CD4-positive, alpha-beta memory T cell (primary cell): ENCODE measurements around the gene HGS. TPM values are rescaled to one million over a fixed set of nuclear protein-coding genes. Genes with fewer than 3 reads are reported as not detected.

Experiments used
- CTCF ChIA-PET: fragments of 350-600 bp; sonication (Branson Sonifier 250); formaldehyde crosslinking; loops from one replicate; lab custom pipeline; 2021; ENCODE audit warnings: inconsistent platforms; ENCODE audit not compliant: partially characterized antibody; lab: Charles Lee
- POLR2A ChIA-PET: fragments of 350-600 bp; sonication (Branson Sonifier 250); formaldehyde crosslinking; loops from one replicate; lab custom pipeline; 2021; ENCODE audit not compliant: partially characterized antibody; lab: Charles Lee
- DNase-seq, 5 donors: peaks; one replicate each; pipeline versions ENCODE4 v3.0.0 to v3.0.0-alpha.2; 2020 to 2022; ENCODE audit warnings: mixed read lengths in 1 of 5
- H3K27ac ChIP-seq: one replicate; pipeline ENCODE4 v1.7.0; 2013; ENCODE audit warnings: low read depth, low read length
- H3K27me3 ChIP-seq: 2 replicates; pipeline ENCODE4 v1.7.0; 2013; ENCODE audit warnings: mild to moderate bottlenecking, low read length, moderate library complexity; ENCODE audit not compliant: insufficient read depth
- H3K36me3 ChIP-seq: 2 replicates; pipeline ENCODE4 v1.7.0; 2013; ENCODE audit warnings: mild to moderate bottlenecking, low read length, moderate library complexity; ENCODE audit not compliant: insufficient read depth
- H3K4me1 ChIP-seq: 2 replicates; pipeline ENCODE4 v1.7.0; 2013; ENCODE audit warnings: mild to moderate bottlenecking, low read length, moderate library complexity; ENCODE audit not compliant: insufficient read depth
- H3K4me3 ChIP-seq, 2 donors: one replicate each; pipeline ENCODE4 v1.7.0; 2013; ENCODE audit warnings: low read length in 2 of 2, mild to moderate bottlenecking in 1 of 2
- H3K9me3 ChIP-seq, 2 donors: one replicate each; pipeline ENCODE4 v1.7.0; 2013; ENCODE audit warnings: low read length in 2 of 2, control low read depth in 1 of 2; ENCODE audit not compliant: control insufficient read depth in 1 of 2
- H3K27ac Mint-ChIP-seq, 7 donors: one replicate each; pipeline ENCODE4 v1.8.0; 2020 to 2021; ENCODE audit warnings: mixed read lengths in 7 of 7, mild to moderate bottlenecking in 6 of 7, inconsistent platforms in 3 of 7, moderate library complexity in 3 of 7
- H3K27me3 Mint-ChIP-seq, 2 donors: one replicate each; pipeline ENCODE4 v1.8.0; 2020 to 2021; ENCODE audit warnings: mixed read lengths in 2 of 2
- H3K36me3 Mint-ChIP-seq, 2 donors: one replicate each; pipeline ENCODE4 v1.8.0; 2020 to 2021; ENCODE audit warnings: mixed read lengths in 2 of 2, inconsistent platforms in 1 of 2, mild to moderate bottlenecking in 1 of 2
- H3K4me1 Mint-ChIP-seq, 4 donors: one replicate each; pipeline ENCODE4 v1.8.0; 2020 to 2021; ENCODE audit warnings: mixed read lengths in 4 of 4, mild to moderate bottlenecking in 1 of 4
- H3K4me3 Mint-ChIP-seq, 8 donors: one replicate each; pipeline ENCODE4 v1.8.0; 2020 to 2021; ENCODE audit warnings: mixed read lengths in 8 of 8, mild to moderate bottlenecking in 7 of 8, moderate library complexity in 6 of 8, inconsistent platforms in 3 of 8
- H3K9me3 Mint-ChIP-seq, 8 donors: one replicate each; pipeline ENCODE4 v1.8.0; 2020 to 2021; ENCODE audit warnings: mixed read lengths in 8 of 8, mild to moderate bottlenecking in 5 of 8, inconsistent platforms in 3 of 8, moderate library complexity in 1 of 8
- intact Hi-C: fragments of 100-400 bp; cut with micrococcal nuclease; formaldehyde crosslinking; loops from one replicate; pipeline ENCODE4 v1.15.1; 2023
- polyA plus RNA-seq, 2 donors: library from polyadenylated mRNA; unstranded; fragments of 300-500 nt; fragmentation: Illumina TruSeq; gene quantifications; one replicate each; pipeline ENCODE4 v1.2.3, GENCODE V29; 2021
- total RNA-seq, 2 experiments: library from RNA; stranded (reverse); gene quantifications; one replicate each; pipeline ENCODE4 v1.2.3, GENCODE V29; 2021

Gene HGS
- total and polyA plus RNA-seq, 4 experiments from 2014 or later: 18.9 to 206 (median 114) TPM

DNA sequence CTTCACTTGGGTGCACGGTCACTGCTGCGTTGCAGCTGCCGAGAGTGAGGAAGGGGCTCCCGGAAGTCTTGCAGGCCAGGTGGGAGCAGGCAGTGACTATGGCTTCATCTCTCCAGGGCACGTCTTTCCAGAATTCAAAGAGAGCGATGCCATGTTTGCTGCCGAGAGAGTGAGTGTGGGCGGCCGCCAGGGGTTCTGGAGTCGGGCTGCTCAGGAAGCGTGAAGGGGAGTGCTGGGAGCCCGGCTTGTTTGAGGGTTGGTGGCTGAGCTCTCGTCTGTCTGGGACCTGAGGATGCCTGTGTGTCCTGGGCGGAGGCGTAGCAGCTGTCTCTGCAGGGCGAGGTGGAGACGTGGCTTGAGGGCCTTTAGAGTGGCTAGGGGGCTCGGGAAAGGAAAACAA is 6.3 kb downstream of the HGS start:
- Histone ChIP-seq H3K36me3 (peaks cover 76% of the 10 kb centered on the region), H3K4me1 (peaks cover 15% of the 10 kb centered on the region), H3K27ac (no peak overlapping the region), H3K4me3 (no peak overlapping the region), H3K27me3 (no peaks in the 10 kb centered on the region), H3K9me3 (no peaks in the 10 kb centered on the region)
- ChIA-PET CTCF (no interaction called here), POLR2A (interaction anchor here (1.6 kb wide), 1 partner anchor 13 kb away, joined by 3 read pairs; the partner anchor contains the start of gene MRPL12)
- H3K36me3 Mint-ChIP-seq: peaks cover 22 to 48% of the 10 kb centered on the region in 2 donors
- DNase-seq: no peak
- H3K27me3 Mint-ChIP-seq: no peaks in the 10 kb centered on the region
- peak overlapping the region in 1 of 7 donors; percentile 42 for H3K27ac Mint-ChIP-seq
- H3K4me3 Mint-ChIP-seq: no peak overlapping the region
- intact Hi-C loops: no loop called here
- peaks cover 6 to 27% (median 10%) of the 10 kb centered on the region in 4 donors for H3K4me1 Mint-ChIP-seq
- no peaks in the 10 kb centered on the region for H3K9me3 Mint-ChIP-seq

DNA sequence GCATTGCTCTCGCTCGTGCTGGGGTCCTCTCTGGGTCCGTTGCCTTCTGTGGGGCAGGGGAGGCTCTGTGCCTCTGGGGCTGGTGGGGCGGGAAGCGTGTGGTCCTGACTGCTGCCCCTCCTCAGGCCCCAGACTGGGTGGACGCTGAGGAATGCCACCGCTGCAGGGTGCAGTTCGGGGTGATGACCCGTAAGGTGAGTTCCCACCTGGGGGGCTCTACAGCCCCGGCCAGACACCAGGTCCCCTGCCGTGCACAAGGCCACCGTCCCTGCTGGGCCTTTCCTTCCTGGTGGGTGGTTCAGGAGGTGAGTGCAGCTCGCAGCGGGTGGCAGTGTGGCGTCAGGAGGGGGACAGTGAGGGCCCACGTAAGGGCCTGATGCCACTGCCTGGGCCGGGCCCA is 6.7 kb downstream of the HGS start:
- intact Hi-C loops: no loop called here
- no peak overlapping the region for H3K4me3 Mint-ChIP-seq
- ChIA-PET CTCF (no interaction called here), POLR2A (interaction anchor here (1.6 kb wide), 1 partner anchor 13 kb away, joined by 3 read pairs; the partner anchor contains the start of gene MRPL12)
- no peaks in the 10 kb centered on the region for H3K27me3 Mint-ChIP-seq
- no peak overlapping the region for H3K27ac ChIP-seq
- no peaks in the 10 kb centered on the region for H3K9me3 ChIP-seq
- peaks cover 1 to 22% (median 8%) of the 10 kb centered on the region in 4 donors for H3K4me1 Mint-ChIP-seq
- no peak for DNase-seq
- H3K36me3 Mint-ChIP-seq: peaks cover 22 to 48% of the 10 kb centered on the region in 2 donors
- peaks cover 79% of the 10 kb centered on the region for H3K36me3 ChIP-seq
- no peak overlapping the region for H3K4me3 ChIP-seq
- H3K27me3 ChIP-seq: no peaks in the 10 kb centered on the region
- no peaks in the 10 kb centered on the region for H3K9me3 Mint-ChIP-seq
- H3K27ac Mint-ChIP-seq: no peak overlapping the region
- peaks cover 10% of the 10 kb centered on the region for H3K4me1 ChIP-seq

DNA sequence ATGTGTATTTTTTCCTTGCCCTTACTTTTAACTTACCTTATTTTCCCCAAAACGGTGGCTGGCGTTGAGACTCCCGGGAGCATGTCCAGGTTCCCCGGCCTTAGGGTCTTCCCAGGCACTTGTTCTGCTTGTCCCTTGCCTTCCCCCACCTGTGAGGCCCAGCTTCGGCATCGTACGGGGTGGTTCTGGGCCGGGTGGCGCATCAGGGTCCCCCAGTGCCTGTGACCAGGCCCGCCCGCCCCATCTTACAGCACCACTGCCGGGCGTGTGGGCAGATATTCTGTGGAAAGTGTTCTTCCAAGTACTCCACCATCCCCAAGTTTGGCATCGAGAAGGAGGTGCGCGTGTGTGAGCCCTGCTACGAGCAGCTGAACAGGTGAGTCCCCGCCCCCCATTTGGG is 7.4 kb downstream of the HGS start:
- Mint-ChIP-seq H3K27me3 (no peaks in the 10 kb centered on the region), H3K4me1 (peaks cover 0 to 16% (median 5%) of the 10 kb centered on the region in 4 donors), H3K36me3 (peaks cover 21 to 49% of the 10 kb centered on the region in 2 donors), H3K4me3 (no peak overlapping the region), H3K9me3 (no peaks in the 10 kb centered on the region), H3K27ac (no peak overlapping the region)
- Histone ChIP-seq H3K36me3 (peaks cover 72% of the 10 kb centered on the region), H3K27ac (no peak overlapping the region), H3K9me3 (no peaks in the 10 kb centered on the region), H3K4me3 (no peak overlapping the region), H3K4me1 (peaks cover 3% of the 10 kb centered on the region), H3K27me3 (no peaks in the 10 kb centered on the region)
- intact Hi-C loops: no loop called here
- DNase-seq: no peak
- ChIA-PET CTCF (no interaction called here), POLR2A (interaction anchor here (1.6 kb wide), 1 partner anchor 12 kb away, joined by 3 read pairs; the partner anchor contains the start of gene MRPL12)

DNA sequence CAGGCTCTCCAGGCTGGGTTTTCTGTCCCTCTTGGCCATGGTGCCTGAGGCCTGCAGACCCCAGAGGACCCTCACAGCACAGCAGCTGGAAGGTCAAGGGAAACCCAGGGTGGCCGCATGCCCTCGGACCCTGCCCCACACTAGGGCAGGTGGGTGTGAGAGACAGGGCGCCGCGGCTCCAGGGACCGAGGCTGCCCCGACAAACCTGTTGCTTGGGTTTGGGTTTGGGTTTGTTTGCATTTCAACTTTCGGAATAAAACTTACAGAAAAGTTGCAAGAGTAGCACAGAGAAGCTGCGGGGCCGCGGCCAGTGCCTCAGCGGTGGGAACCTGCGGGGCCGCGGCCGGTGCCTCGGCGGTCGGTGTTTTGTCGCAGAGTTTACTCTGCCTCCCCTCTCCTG is 7.8 kb downstream of the HGS start:
- intact Hi-C loops: no loop called here
- ChIA-PET POLR2A (interaction anchor here (1.6 kb wide), 1 partner anchor 12 kb away, joined by 3 read pairs; the partner anchor contains the start of gene MRPL12), CTCF (no interaction called here)
- Mint-ChIP-seq H3K9me3 (no peaks in the 10 kb centered on the region), H3K36me3 (peaks cover 19 to 47% of the 10 kb centered on the region in 2 donors), H3K27ac (no peak overlapping the region), H3K4me3 (no peak overlapping the region), H3K4me1 (peaks cover 0 to 14% (median 3%) of the 10 kb centered on the region in 4 donors), H3K27me3 (no peaks in the 10 kb centered on the region)
- H3K36me3 ChIP-seq: peaks cover 69% of the 10 kb centered on the region
- no peak overlapping the region for H3K4me3 ChIP-seq
- H3K27ac ChIP-seq: no peak overlapping the region
- H3K9me3 ChIP-seq: no peaks in the 10 kb centered on the region
- no peaks in the 10 kb centered on the region for H3K27me3 ChIP-seq
- H3K4me1 ChIP-seq: no peaks in the 10 kb centered on the region
- no peak for DNase-seq

DNA sequence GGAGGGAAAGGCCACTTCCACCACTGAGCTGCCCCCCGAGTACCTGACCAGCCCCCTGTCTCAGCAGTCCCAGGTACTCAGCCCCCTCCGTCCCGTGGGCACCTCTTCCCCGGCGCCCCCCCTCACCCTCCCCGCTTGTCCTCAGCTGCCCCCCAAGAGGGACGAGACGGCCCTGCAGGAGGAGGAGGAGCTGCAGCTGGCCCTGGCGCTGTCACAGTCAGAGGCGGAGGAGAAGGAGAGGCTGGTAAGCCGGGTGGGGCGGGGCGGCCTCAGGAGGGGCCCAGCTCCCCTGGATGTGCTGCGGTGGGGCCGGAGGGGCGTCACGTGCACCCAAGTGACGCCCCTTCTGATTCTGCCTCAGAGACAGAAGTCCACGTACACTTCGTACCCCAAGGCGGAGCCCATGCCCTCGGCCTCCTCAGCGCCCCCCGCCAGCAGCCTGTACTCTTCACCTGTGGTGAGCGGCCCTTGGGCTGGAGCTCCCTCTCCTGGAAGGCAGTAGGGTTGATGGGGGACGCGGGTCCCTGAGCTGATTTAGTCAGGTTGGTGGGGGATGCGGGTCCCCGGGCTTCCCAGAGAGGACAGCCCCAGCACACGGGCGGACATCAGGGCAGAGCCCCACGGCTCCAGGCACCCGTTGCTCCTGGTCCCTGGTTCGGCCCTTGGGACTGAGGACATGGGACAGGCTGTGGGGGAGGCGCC is 9.8 kb downstream of the HGS start:
- no peak overlapping the region for H3K27ac Mint-ChIP-seq
- no peaks in the 10 kb centered on the region for H3K9me3 ChIP-seq
- no peaks in the 10 kb centered on the region for H3K27me3 Mint-ChIP-seq
- H3K27ac ChIP-seq: no peak overlapping the region
- H3K36me3 ChIP-seq: peaks cover 70% of the 10 kb centered on the region
- ChIA-PET CTCF (no interaction called here), POLR2A (interaction anchor here (0.6 to 1.1 kb wide), 2 partner anchors 9 to 12 kb away, joined by 3 read pairs; no protein-coding TSS in a partner anchor)
- H3K4me1 Mint-ChIP-seq: peaks cover 0 to 9% (median 3%) of the 10 kb centered on the region in 4 donors
- DNase-seq: no peak
- no peaks in the 10 kb centered on the region for H3K4me1 ChIP-seq
- H3K4me3 ChIP-seq: no peak overlapping the region
- H3K4me3 Mint-ChIP-seq: no peak overlapping the region
- peaks cover 26 to 51% of the 10 kb centered on the region in 2 donors for H3K36me3 Mint-ChIP-seq
- no peaks in the 10 kb centered on the region for H3K9me3 Mint-ChIP-seq
- no peaks in the 10 kb centered on the region for H3K27me3 ChIP-seq
- intact Hi-C loops: no loop called here

DNA sequence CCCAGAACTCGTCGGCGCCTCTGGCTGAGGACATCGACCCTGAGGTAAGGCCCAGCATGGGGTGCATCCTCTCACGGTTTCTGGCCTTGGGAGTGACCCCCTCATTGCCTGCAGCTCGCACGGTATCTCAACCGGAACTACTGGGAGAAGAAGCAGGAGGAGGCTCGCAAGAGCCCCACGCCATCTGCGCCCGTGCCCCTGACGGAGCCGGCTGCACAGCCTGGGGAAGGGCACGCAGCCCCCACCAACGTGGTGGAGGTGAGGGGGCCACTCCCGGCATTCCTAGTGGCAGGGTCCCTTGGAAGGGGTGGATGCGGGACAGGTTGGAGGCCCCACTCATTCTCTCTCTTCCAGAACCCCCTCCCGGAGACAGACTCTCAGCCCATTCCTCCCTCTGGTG is 11.0 kb downstream of the HGS start:
- no peaks in the 10 kb centered on the region for H3K27me3 Mint-ChIP-seq
- H3K36me3 Mint-ChIP-seq: peaks cover 22 to 45% of the 10 kb centered on the region in 2 donors
- no peaks in the 10 kb centered on the region for H3K9me3 Mint-ChIP-seq
- Histone ChIP-seq H3K27me3 (no peaks in the 10 kb centered on the region), H3K36me3 (peaks cover 64% of the 10 kb centered on the region), H3K4me1 (no peaks in the 10 kb centered on the region), H3K9me3 (no peaks in the 10 kb centered on the region), H3K27ac (no peak overlapping the region), H3K4me3 (no peak overlapping the region)
- H3K27ac Mint-ChIP-seq: no peak overlapping the region
- no peak for DNase-seq
- H3K4me1 Mint-ChIP-seq: peaks cover 0 to 3% (median under 1%) of the 10 kb centered on the region in 4 donors
- POLR2A ChIA-PET: interaction anchor here (1.0 to 1.1 kb wide), 2 partner anchors 10 to 18 kb away, joined by 3 to 4 read pairs; no protein-coding TSS in a partner anchor
- intact Hi-C loops: no loop called here
- CTCF ChIA-PET: no interaction called here
- H3K4me3 Mint-ChIP-seq: no peak overlapping the region

DNA sequence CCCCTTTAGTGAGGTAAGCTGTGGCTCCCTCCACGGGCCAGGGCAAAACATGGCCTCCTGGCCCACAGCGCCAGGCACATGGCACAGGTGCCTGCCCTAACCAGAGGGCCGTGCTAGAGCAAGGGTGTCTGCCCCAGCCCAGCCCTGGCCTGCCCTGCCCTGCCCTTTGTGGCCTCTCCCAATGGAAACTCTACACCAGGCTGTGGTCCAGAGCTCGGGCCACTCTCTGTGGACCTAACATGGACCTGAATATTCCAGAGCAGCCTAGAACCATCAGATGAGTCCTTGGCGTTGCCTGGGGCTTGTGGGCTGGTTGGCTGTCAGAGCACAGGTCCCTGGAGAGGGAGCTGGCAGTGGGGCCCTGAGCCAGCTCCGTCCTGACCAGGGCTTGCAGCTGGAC is 11.4 kb downstream of the HGS start:
- H3K27ac Mint-ChIP-seq: no peak overlapping the region
- ChIA-PET CTCF (interaction anchor here (1.3 kb wide), 1 partner anchor 13 kb away, joined by 3 read pairs; no protein-coding TSS in a partner anchor), POLR2A (interaction anchor here (0.8 to 1.7 kb wide), 4 partner anchors 10 to 18 kb away, joined by 3 to 12 read pairs (median 4); partner anchors contain the start of genes ARL16 and HGS)
- Histone ChIP-seq H3K27me3 (no peaks in the 10 kb centered on the region), H3K9me3 (no peaks in the 10 kb centered on the region), H3K4me1 (no peaks in the 10 kb centered on the region), H3K4me3 (no peak overlapping the region), H3K36me3 (peaks cover 60% of the 10 kb centered on the region), H3K27ac (no peak overlapping the region)
- no peaks in the 10 kb centered on the region for H3K27me3 Mint-ChIP-seq
- H3K4me1 Mint-ChIP-seq: peaks cover 0 to 3% (median 0%) of the 10 kb centered on the region in 4 donors
- intact Hi-C loops: no loop called here
- no peaks in the 10 kb centered on the region for H3K9me3 Mint-ChIP-seq
- H3K36me3 Mint-ChIP-seq: peaks cover 22 to 41% of the 10 kb centered on the region in 2 donors
- no peak for DNase-seq
- H3K4me3 Mint-ChIP-seq: no peak overlapping the region
